Adrenal gland (tissue), 5 donors: ENCODE data around the gene DIPK2A.

Source experiments
- CTCF ChIP-seq, 6 experiments: fragments of 450-650 bp in 4 of 6; fragments of 200-600 bp in 2 of 6; sonication (generic) in 1 of 6; IDR thresholded peaks; 1 replicate in 5 of 6; 2 replicates in 1 of 6; pipeline versions ENCODE4 v1.5.1 to v1.8.0; 2016 to 2021; ENCODE audit warnings: antibody characterized with exemption in 6 of 6, mild to moderate bottlenecking in 2 of 6, moderate library complexity in 1 of 6
- POLR2A ChIP-seq, 2 donors: fragments of 450-650 bp; IDR thresholded peaks; one replicate each; pipeline ENCODE4 v1.6.1; 2017; ENCODE audit warnings: antibody characterized with exemption in 2 of 2, mild to moderate bottlenecking in 2 of 2, moderate library complexity in 1 of 2
- donor health status: DM: no; HTN: no; CAD: no.

- TF ChIP-seq CTCF (IDR thresholded peaks at IDR 0.05) (no peak), POLR2A (IDR thresholded peaks at IDR 0.05) (no peak)
These were observed 8.2 kb downstream of the DIPK2A start for GRCh38 chr3:143979813-143980212.
